Stimulated activated CD8-positive, alpha-beta memory T cell treated with anti-CD3 and anti-CD28 coated beads, Interleukin-12 subunit alpha, Interleukin-12 subunit beta, amount 100 ng/mL, for 24 hours (primary cell): Measurements from ENCODE around the gene TRAPPC3.

Experiments
- DNase-seq: peaks from one replicate; pipeline ENCODE4 v3.0.0-alpha.2; 2020; ENCODE audit errors: extremely low read depth

Gene TRAPPC3

GRCh38 chr1:36151134-36151844, 2.0 kb upstream of the TRAPPC3 start:
- no peak for DNase-seq

- no peak for DNase-seq
Measured at GRCh38 chr1:36150296-36151133, 1.2 kb upstream of the TRAPPC3 start.

DNA sequence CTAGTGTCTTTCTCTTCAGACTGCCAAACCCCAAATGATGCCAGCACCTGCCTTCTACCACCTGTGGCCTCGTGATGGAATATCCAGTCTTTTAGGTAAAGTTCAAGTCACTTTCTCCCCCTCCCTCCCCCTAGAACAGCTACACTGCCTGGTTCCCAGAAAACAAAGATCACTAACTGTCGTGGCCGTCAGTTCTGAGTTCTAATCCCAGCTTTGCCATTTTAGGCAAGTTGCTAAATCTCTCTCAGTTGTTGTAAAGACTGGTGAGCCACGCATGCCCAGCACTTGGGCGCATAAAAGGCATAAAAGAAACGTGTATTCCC, 648 bp upstream of the TRAPPC3 start:
- no peak for DNase-seq

- DNase-seq: no peak
Measured at GRCh38 chr1:36148821-36149236, 457 bp downstream of the TRAPPC3 start.

- no peak for DNase-seq
Measured at GRCh38 chr1:36144413-36144812, 4.9 kb downstream of the TRAPPC3 start.

- DNase-seq: no peak
Measured at GRCh38 chr1:36143424-36143823, 5.9 kb downstream of the TRAPPC3 start.

DNA sequence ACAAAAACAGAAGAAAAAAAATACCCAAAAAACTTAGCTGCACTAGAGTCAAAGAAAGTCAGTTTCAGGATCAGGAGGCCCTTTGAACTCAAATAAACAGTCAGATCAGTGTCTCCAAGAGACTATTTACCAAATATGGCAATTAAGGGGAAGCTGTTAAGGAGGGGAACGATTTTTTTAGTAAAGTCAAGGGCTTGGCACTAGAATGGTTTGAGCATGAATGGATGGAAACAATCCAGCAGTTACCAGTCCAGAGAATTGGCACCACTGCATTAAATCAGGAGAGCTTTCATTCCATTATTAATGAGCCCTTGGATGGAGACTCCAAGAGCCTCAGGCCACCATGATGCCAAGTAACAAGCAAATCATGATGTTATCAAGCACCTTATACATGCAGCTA, 7.2 kb downstream of the TRAPPC3 start:
- DNase-seq: no peak

DNA sequence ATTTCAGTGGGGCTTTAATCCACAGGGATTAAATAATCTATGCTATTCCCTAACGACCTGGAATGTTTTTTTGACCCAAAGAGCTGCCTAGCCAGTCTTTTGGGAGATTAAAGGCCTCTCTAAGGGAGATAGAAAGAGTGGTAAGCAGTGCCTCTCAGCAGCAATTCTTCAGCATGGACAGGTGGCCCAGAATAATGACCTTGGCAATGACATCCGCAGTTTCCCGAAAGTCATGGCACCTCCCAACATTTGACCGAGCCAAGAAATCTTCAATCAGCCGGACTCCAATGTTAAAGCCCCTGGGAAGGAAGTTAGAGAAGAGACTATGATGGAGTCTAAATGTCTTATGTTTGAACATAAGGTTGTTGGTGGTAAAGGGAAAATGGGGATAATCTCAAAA, 9.8 kb downstream of the TRAPPC3 start:
- no peak for DNase-seq

GRCh38 chr1:36137776-36138175, 11.5 kb downstream of the TRAPPC3 start:
- DNase-seq: no peak

GRCh38 chr1:36137226-36137625, 12.1 kb downstream of the TRAPPC3 start:
- no peak for DNase-seq

GRCh38 chr1:36136535-36136934, 12.8 kb downstream of the TRAPPC3 start:
- DNase-seq: no peak

- DNase-seq: no peak
Measured at GRCh38 chr1:36135796-36136195, 13.5 kb downstream of the TRAPPC3 start.

- no peak for DNase-seq
Measured at GRCh38 chr1:36135330-36135667, 14.0 kb downstream of the TRAPPC3 start.

GRCh38 chr1:36134505-36135329, 14.6 kb downstream of the TRAPPC3 start:
- no peak for DNase-seq

GRCh38 chr1:36134031-36134430, 15.3 kb downstream of the TRAPPC3 start:
- DNase-seq: no peak

GRCh38 chr1:36133484-36133883, 15.8 kb downstream of the TRAPPC3 start:
- DNase-seq: no peak

DNA sequence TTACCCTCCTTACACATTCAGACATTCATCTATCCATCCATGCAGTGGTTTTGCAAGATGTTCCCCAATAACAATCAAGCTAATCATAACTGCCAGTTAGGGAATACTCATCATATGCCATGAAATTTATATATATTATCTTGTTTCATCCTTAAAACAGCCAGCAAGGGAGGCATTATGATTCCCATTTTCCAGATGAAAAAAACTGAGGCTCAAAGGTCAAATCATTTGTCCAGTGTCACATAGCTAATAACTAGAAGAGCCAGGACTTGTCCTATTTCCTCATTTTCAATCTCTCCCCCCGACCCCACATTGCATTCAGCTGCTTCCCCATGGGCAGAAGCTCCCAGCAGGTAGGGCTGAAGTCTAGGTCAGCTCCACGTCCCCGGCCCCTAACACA, 17.3 kb downstream of the TRAPPC3 start:
- DNase-seq: no peak

- no peak for DNase-seq
Measured at GRCh38 chr1:36128905-36129206, 20.4 kb downstream of the TRAPPC3 start.

DNA sequence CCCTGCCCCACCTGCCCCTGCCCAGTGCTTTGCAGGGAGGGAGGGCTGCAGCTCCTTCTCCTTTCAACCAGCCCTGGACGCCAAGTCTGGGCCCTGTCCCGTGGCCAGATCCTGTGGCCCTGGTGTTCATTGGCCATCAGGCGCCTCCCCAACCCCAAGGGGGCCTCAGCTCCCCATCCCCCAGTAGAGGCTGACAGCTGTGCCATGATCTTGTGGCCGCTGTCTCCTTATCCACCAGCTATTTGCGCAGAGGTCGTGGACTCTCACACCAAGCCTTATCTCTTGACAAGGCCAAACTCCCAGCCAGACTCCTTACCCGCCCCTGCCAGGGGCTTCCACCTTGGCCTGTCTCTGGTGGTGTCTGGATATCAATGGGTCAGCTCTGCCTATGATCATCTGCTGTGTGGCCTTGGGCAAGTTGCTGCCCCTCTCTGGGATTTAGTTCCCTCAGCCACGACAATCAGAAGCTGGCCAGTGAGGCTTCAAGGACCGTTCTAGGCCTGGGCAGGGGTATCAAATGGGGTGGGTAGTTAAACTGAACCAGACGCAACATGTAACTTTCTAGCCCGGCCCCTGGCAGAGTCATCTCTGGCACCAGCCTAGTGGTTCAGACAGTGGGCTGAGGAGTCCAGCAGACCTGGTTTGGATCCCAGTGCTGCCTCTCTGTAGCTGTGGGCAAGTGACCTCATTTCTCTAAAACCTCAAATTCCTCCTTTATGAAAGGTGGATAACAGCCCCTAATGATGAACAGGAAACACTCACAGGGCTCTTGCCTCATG, 21.0 kb downstream of the TRAPPC3 start:
- no peak for DNase-seq

DNA sequence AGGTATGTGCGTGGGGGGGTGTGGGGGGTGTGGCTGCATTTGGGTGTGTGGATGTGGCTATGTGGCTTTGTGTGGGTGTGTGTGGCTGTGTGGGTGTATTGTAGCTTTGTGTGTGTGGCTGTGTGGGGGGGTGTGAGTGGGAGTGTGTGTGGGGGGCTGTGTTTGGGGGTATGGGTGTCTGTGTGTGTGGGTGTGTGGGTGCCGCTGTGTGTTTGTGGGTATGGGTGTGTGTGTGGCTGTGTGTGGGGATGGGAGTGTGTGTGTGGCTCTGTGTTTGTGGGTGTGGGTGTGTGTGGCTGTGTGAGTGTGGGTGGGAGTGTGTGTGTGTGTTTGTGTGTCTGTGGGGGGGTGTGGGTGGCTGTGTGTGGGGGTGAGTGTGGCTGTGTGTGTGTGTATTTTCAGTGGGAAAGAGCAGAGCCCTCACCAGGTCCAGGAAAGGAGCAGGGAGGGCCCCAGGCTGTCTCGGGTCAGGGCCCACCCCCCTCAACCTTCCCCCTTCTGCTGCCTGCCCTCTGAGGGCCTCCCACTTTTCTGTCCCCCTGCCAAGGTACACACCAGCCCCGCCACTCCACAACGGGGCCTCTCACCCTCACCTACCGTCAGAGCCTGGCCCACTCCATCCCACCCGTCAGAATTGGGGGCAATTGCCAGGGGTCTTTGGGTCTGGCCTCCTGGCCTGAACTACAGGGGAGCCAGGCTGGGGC, 22.3 kb downstream of the TRAPPC3 start:
- no peak for DNase-seq

DNA sequence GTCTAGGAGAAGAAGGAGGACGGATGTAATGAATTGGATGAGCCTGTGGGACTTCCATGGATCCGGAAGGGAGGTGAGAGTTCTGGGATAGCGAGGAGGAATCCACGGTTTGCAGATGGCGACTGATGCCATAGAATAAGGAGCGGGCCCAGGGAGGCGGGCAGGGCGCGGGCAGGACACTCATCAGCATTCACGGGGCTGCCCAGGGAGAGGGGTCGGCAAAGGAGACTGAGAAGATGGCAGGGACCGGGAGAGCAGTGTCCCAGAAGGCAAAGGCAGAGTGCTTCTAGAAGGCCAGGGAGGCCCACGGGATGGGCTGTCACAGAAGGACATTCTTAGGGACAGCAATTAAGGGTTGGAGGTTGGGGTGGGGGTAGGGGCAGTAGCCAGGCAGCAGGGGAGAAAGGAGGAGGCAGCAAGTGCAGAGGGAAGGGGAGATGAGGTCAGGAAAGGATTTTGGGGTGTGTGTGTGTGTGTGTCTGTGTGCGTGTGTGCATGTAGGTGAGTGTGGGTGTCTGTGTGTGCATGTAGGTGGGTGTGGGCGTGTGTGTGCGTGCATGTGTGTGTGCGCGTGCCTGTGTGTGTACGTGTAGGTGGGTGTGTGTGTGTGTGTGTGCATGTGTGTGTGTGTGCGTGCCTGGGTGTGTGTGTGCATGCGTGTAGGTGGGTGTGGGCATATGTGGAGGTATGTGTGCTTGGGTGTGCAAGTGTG, 23.1 kb downstream of the TRAPPC3 start:
- DNase-seq: no peak
